Fibroblast of lung (primary cell): ENCODE measurements around the gene COL18A1. TPM values are rescaled to one million over a fixed set of nuclear protein-coding genes. Genes with fewer than 3 reads are reported as not detected.

Experiments used
- DNase-seq, 2 donors: peaks; one replicate each; pipeline versions ENCODE4 v3.0.0 to v3.0.0-alpha.2; 2010; ENCODE audit warnings: low read depth in 2 of 2
- H2AFZ ChIP-seq: 2 replicates; pipeline ENCODE4 v1.5.1; 2012; ENCODE audit warnings: low read length, control low read depth, inconsistent platforms
- H3K27ac ChIP-seq: 2 replicates; pipeline ENCODE4 v1.5.1; 2011; ENCODE audit warnings: low read length, control low read depth; ENCODE audit not compliant: insufficient read depth
- H3K27me3 ChIP-seq: 2 replicates; pipeline ENCODE4 v1.5.1; 2011; ENCODE audit warnings: mild to moderate bottlenecking, low read length; ENCODE audit not compliant: control insufficient read depth, insufficient read depth
- H3K36me3 ChIP-seq: 2 replicates; pipeline ENCODE4 v1.5.1; 2011; ENCODE audit warnings: low read length; ENCODE audit not compliant: control insufficient read depth, insufficient read depth
- H3K4me1 ChIP-seq: 2 replicates; pipeline ENCODE4 v1.5.1; 2011; ENCODE audit warnings: low read length; ENCODE audit not compliant: control insufficient read depth, insufficient read depth; ENCODE audit errors: extremely low read depth
- H3K4me2 ChIP-seq: 2 replicates; pipeline ENCODE4 v1.5.1; 2011; ENCODE audit warnings: low read length, control low read depth; ENCODE audit not compliant: insufficient read depth; ENCODE audit errors: extremely low read depth
- H3K4me3 ChIP-seq, 4 experiments: fragments of 200-600 bp in 1 of 4; sonication (generic) in 1 of 4; replicated peaks in 1 of 4; 2 replicates each; pipeline ENCODE4 v1.5.1; 2011 to 2016; ENCODE audit warnings: low read length in 4 of 4, low read depth in 3 of 4, mild to moderate bottlenecking in 3 of 4, control low read depth in 2 of 4, inconsistent platforms in 1 of 4, mixed read lengths in 1 of 4; ENCODE audit not compliant: insufficient read depth in 1 of 4; ENCODE audit errors: control extremely low read depth in 1 of 4
- H3K79me2 ChIP-seq: 2 replicates; pipeline ENCODE4 v1.5.1; 2012; ENCODE audit warnings: mild to moderate bottlenecking, low read length, inconsistent platforms; ENCODE audit not compliant: control insufficient read depth, insufficient read depth
- H3K9ac ChIP-seq: 2 replicates; pipeline ENCODE4 v1.5.1; 2011; ENCODE audit warnings: mild to moderate bottlenecking, low read length, control low read depth; ENCODE audit not compliant: insufficient read depth
- H3K9me3 ChIP-seq: 2 replicates; pipeline ENCODE4 v1.5.1; 2012; ENCODE audit warnings: low read depth, low read length; ENCODE audit not compliant: control insufficient read depth, insufficient read depth
- H4K20me1 ChIP-seq: 2 replicates; pipeline ENCODE4 v1.5.1; 2011; ENCODE audit warnings: low read length; ENCODE audit not compliant: control insufficient read depth, insufficient read depth; ENCODE audit errors: extremely low read depth
- EZH2 ChIP-seq: IDR thresholded peaks from 2 replicates; pipeline ENCODE4 v1.5.1; 2012; ENCODE audit warnings: low read length, control low read depth, mild to moderate bottlenecking; ENCODE audit errors: missing control alignments
- polyA plus RNA-seq, 2 donors: library from polyadenylated mRNA; depleted of rRNA in 1 of 2; stranded (reverse) in 1 of 2; unstranded in 1 of 2; fragments of >200 nt; gene quantifications; 2 replicates each; pipeline ENCODE4 v1.2.1, GENCODE V29; 2011 to 2012; ENCODE audit warnings: missing spikeins in 1 of 2
- total RNA-seq: library from RNA; depleted of rRNA; stranded (reverse); fragments of >200 nt; gene quantifications from 2 replicates; pipeline ENCODE4 v1.2.1, GENCODE V29; 2014
- TF ChIP-seq, protein P1 (sequence below), 2 donors: IDR thresholded peaks in 1 of 2; conservative IDR thresholded peaks in 1 of 2; 1 replicate in 1 of 2; 2 replicates in 1 of 2; pipeline ENCODE4 v1.5.1; 2011 to 2012; ENCODE audit warnings: low read length in 2 of 2, control low read depth in 1 of 2, inconsistent platforms in 1 of 2, low read depth in 1 of 2, mild to moderate bottlenecking in 1 of 2

The COL18A1 gene
- total and polyA plus RNA-seq, 2 donors (not counting 1 experiment from before 2014, with no cell fraction given), result 24.3 to 38.8 TPM

DNA sequence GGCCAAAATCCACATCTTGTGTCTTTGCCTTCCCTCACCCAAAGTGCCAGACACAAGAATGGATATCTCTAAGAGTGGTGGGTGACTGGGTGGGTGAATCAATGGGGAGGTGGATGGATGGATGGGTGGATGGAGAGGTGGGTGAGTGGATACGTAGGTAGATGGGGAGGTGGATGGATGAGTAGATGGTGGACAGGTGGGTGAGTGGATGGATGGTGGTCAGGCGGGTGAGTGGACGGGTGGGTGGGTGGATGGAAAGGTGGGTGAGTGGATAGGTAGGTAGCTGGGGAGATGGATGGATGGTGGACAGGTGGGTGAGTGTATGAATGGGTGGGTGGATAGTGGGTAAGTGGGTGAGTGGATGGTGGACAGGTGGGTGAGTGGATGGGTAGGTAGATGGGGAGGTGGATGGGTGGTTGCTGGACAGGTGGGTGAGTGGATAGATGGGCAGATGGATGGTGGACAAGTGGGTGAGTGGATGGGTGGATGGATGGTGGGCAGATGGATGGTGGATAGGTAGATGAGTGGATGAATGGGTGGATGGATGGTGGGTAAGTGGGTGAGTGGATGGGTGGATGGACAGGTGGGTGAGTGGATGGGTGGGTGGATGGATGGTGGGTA, 103.0 kb downstream of the COL18A1 start:
- Histone ChIP-seq H3K9ac (no peak overlapping the region), H3K27ac (no peak overlapping the region)

DNA sequence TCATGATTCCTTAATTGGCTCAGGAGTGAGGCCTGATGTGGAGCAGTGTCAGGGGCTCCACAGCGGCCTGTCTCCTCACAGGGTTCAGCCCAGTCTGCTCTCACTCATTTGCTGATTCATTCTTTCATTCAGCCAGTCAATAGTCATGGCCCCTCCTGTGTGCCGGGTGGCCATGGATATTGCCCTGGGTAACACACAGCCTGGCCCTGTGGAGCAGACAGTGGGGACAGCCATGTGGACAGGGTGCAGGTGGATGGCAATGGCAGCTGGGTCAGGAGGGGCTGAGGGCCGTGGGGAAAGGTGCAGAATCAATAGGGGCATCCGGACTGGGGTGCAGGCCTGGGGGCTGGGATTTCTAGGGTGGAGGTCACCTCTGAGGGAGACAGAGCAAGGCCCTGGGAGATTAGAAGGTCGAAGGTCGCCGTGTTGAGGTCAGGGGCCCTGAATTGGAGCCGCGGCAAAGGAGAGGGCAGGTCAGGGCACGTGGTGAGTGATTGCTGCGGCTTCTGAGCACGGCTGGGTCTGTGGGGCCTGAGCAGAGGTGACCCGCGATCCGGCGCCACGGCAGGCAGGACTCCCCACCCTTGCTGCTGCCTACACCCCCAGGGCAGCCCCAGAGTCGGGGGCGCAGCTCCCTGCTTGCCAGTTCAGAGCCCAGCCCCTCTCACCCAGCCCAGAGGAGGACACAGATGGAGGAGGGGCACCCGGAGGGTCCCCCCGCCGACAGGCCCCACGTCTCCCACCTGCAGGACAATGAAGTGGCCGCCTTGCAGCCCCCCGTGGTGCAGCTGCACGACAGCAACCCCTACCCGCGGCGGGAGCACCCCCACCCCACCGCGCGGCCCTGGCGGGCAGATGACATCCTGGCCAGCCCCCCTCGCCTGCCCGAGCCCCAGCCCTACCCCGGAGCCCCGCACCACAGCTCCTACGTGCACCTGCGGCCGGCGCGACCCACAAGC, 103.9 kb downstream of the COL18A1 start:
- Histone ChIP-seq H2AFZ (no peak overlapping the region), H3K36me3 (peaks cover 10% of the 10 kb centered on the region), H3K4me1 (no peaks in the 10 kb centered on the region), H3K27me3 (no peaks in the 10 kb centered on the region), H3K27ac (no peak overlapping the region), H3K79me2 (no peaks in the 10 kb centered on the region), H3K4me3 (no peak overlapping the region), H3K9ac (no peak overlapping the region), H3K4me2 (no peak overlapping the region), H3K9me3 (no peaks in the 10 kb centered on the region), H4K20me1 (no peaks in the 10 kb centered on the region)
- TF ChIP-seq, protein P1, sequence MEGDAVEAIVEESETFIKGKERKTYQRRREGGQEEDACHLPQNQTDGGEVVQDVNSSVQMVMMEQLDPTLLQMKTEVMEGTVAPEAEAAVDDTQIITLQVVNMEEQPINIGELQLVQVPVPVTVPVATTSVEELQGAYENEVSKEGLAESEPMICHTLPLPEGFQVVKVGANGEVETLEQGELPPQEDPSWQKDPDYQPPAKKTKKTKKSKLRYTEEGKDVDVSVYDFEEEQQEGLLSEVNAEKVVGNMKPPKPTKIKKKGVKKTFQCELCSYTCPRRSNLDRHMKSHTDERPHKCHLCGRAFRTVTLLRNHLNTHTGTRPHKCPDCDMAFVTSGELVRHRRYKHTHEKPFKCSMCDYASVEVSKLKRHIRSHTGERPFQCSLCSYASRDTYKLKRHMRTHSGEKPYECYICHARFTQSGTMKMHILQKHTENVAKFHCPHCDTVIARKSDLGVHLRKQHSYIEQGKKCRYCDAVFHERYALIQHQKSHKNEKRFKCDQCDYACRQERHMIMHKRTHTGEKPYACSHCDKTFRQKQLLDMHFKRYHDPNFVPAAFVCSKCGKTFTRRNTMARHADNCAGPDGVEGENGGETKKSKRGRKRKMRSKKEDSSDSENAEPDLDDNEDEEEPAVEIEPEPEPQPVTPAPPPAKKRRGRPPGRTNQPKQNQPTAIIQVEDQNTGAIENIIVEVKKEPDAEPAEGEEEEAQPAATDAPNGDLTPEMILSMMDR (conservative IDR thresholded peaks at IDR 0.05 in 1 of 2, IDR thresholded peaks at IDR 0.05 in 1 of 2; ENCODE audit: low read depth in 1 of 2, low read length in 2 of 2), result no peak
- TF ChIP-seq EZH2, result no peak
- no peak for DNase-seq

More for the DNA sequence above, 103.0 kb downstream of the COL18A1 start:
- no peak overlapping the region for H3K4me3 ChIP-seq
- H2AFZ ChIP-seq, result no peak overlapping the region
- TF ChIP-seq, protein P1 (conservative IDR thresholded peaks at IDR 0.05 in 1 of 2, IDR thresholded peaks at IDR 0.05 in 1 of 2; ENCODE audit: low read depth in 1 of 2, low read length in 2 of 2), result no peak
- no peak for TF ChIP-seq EZH2
- H3K79me2 ChIP-seq, result no peaks in the 10 kb centered on the region
- DNase-seq, result no peak
- no peaks in the 10 kb centered on the region for H4K20me1 ChIP-seq
- H3K36me3 ChIP-seq, result peaks cover 7% of the 10 kb centered on the region
- H3K4me2 ChIP-seq, result no peak overlapping the region
- no peaks in the 10 kb centered on the region for H3K4me1 ChIP-seq
- no peaks in the 10 kb centered on the region for H3K27me3 ChIP-seq
- H3K9me3 ChIP-seq, result no peaks in the 10 kb centered on the region
